AG04449 (cell line): Measurements from ENCODE around the gene IGSF8.

ENCODE experiments used
- CTCF ChIA-PET: fragments of 350-600 bp; formaldehyde crosslinking; extraction: SDS; loops from one replicate; lab custom pipeline; 2021; ENCODE audit warnings: antibody characterized with exemption; lab: Yijun Ruan, JAX
- POLR2A ChIA-PET: fragments of 400-600, 350-600 bp; formaldehyde crosslinking; extraction: SDS; loops from one replicate; lab custom pipeline; 2020; ENCODE audit warnings: antibody characterized with exemption, inconsistent platforms; lab: Yijun Ruan, JAX
- DNase-seq: peaks from one replicate; pipeline ENCODE4 v3.0.0-alpha.2; 2010; ENCODE audit warnings: low read depth, low spot score
- H3K4me3 ChIP-seq: 2 replicates; pipeline ENCODE4 v1.5.1; 2011; ENCODE audit warnings: low read depth, mild to moderate bottlenecking, control low read depth, low read length
- CTCF ChIP-seq: IDR thresholded peaks from one replicate; pipeline ENCODE4 v1.5.1; 2011; ENCODE audit warnings: mild to moderate bottlenecking, moderate library complexity, low read length, control low read depth, inconsistent platforms; ENCODE audit not compliant: insufficient read depth; ENCODE audit errors: missing control alignments

The IGSF8 gene

GRCh38 chr1:160095382-160096105 is 2.9 kb downstream of the IGSF8 start:
- POLR2A ChIA-PET: no interaction called here
- no peak for DNase-seq
- CTCF ChIA-PET: interaction anchor here (0.6 to 6.8 kb wide), 8 partner anchors 9 to 281 kb away, joined by 3 to 100 read pairs (median 8); partner anchors contain the start of gene KCNJ9
- TF ChIP-seq CTCF: no peak
- H3K4me3 ChIP-seq: no peak overlapping the region

- TF ChIP-seq CTCF: no peak
- CTCF ChIA-PET: interaction anchor here (1.1 to 6.8 kb wide), 4 partner anchors 8 to 197 kb away, joined by 3 to 100 read pairs (median 10); no protein-coding TSS in a partner anchor
- POLR2A ChIA-PET: no interaction called here
- no peak for DNase-seq
- no peak overlapping the region for H3K4me3 ChIP-seq
Observed at GRCh38 chr1:160094806-160095205, 3.6 kb downstream of the IGSF8 start.

GRCh38 chr1:160094291-160094625 is 4.2 kb downstream of the IGSF8 start:
- POLR2A ChIA-PET: no interaction called here
- DNase-seq: no peak
- no peak overlapping the region for H3K4me3 ChIP-seq
- no peak for TF ChIP-seq CTCF
- CTCF ChIA-PET: interaction anchor here (0.9 to 6.8 kb wide), 6 partner anchors 8 to 195 kb away, joined by 3 to 100 read pairs (median 5); no protein-coding TSS in a partner anchor

- DNase-seq: no peak
- ChIA-PET POLR2A (no interaction called here), CTCF (interaction anchor here (0.6 to 6.8 kb wide), 8 partner anchors 7 to 158 kb away, joined by 3 to 100 read pairs (median 4); no protein-coding TSS in a partner anchor)
- TF ChIP-seq CTCF: no peak
- no peak overlapping the region for H3K4me3 ChIP-seq
Observed at GRCh38 chr1:160093624-160094290, 4.7 kb downstream of the IGSF8 start.

GRCh38 chr1:160093069-160093395 is 5.4 kb downstream of the IGSF8 start:
- no peak for TF ChIP-seq CTCF
- no peak overlapping the region for H3K4me3 ChIP-seq
- POLR2A ChIA-PET: no interaction called here
- no peak for DNase-seq
- CTCF ChIA-PET: interaction anchor here (1.3 to 6.8 kb wide), 4 partner anchors 7 to 159 kb away, joined by 5 to 100 read pairs (median 9); no protein-coding TSS in a partner anchor
